GM13976 (cell line): ENCODE measurements around the gene CRYBA4.

ENCODE experiments used
- DNase-seq: peaks from one replicate; pipeline ENCODE4 v3.0.0; 2012; ENCODE audit warnings: low spot score
- in situ Hi-C: fragments of 300-500 bp; cut with MboI; formaldehyde crosslinking; loops from one replicate; pipeline ENCODE4 v1.12.0; 2022; ENCODE audit warnings: low sequenced_read_pairs, mixed read lengths, inconsistent platforms; ENCODE audit not compliant: unreplicated experiment
- TF ChIP-seq, protein P1 (sequence below): IDR thresholded peaks from 2 replicates; pipeline ENCODE4 v1.5.1; 2012; ENCODE audit warnings: borderline replicate concordance, mild to moderate bottlenecking; ENCODE audit not compliant: insufficient read depth; ENCODE audit errors: extremely low read depth, missing control alignments, control extremely low read depth

The CRYBA4 gene

DNA sequence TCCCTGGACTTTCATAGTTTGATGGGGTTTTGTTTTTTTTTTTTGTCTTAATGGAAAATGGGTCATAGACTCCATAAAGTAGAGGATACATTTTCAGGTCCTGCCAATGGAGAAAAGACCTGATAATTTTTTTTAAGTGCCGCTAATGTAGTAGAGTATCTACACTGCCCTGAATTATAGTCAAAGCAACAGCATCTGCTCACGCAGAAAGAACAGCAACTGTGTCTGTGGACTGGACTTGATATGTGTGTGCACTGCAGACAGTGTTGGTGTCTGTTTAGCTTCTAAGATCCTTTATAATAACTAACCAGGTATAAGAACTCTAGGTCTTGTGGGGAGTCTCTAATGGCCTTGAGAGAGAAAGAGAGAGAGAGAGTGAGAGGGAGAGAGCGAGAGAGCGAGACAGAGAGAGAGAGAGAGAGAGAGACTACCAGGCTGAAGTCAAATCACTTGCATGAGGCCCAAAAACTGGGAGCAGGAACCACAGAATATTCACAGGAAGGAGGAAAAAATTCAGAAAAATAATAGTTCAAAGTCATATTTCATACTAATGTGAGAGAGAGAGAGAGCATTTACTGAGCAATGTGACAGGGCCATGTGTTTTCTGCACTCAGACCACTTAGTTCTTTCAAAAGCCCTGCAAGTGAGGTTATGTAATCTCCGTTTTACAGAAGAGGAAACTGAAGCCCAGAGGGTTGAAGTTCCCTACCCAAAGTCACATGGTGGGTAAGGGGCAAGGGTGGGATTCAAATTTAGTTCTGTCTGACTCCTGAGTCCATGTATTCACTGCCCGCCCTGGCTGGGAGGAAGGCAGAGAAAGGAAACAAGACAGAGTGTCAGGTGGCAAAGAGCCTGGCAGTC is 27.0 kb downstream of the CRYBA4 start:
- in situ Hi-C loops, result no loop called here
- no peak for DNase-seq

DNA sequence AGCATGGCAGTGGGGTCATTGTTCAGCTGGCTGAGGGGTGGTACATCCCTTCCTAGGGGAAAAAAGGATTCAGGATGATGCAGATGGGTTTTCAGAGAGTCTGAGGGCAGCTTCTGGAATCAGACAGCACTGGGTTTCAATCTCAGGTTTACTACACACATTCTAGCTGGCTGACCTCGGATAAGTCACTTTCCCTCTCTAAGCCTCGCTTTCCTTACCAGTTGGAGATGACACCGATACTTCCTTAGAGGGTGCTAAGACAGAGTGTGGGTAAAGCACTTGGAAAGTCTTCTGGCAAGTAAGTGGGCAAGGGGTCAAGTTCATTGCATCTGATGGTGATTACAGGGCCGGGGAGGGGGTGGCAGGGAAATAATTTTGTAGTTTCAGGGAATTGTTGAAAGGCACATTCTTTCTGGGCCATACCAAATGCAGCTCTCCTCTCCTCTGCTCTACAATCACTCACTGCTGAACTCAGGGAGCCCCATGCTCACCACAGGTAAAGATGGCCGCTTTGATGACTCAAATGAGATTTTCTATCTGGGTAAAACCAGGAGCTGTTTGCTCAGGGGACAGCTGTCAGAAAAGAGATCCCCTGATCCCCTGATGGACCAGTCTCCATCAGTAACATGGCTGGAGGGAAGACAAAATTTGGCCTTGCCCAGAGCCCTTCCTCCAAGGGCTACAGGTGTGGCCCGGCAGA is 29.1 kb downstream of the CRYBA4 start:
- in situ Hi-C loops, result no loop called here
- TF ChIP-seq, protein P1, sequence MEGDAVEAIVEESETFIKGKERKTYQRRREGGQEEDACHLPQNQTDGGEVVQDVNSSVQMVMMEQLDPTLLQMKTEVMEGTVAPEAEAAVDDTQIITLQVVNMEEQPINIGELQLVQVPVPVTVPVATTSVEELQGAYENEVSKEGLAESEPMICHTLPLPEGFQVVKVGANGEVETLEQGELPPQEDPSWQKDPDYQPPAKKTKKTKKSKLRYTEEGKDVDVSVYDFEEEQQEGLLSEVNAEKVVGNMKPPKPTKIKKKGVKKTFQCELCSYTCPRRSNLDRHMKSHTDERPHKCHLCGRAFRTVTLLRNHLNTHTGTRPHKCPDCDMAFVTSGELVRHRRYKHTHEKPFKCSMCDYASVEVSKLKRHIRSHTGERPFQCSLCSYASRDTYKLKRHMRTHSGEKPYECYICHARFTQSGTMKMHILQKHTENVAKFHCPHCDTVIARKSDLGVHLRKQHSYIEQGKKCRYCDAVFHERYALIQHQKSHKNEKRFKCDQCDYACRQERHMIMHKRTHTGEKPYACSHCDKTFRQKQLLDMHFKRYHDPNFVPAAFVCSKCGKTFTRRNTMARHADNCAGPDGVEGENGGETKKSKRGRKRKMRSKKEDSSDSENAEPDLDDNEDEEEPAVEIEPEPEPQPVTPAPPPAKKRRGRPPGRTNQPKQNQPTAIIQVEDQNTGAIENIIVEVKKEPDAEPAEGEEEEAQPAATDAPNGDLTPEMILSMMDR, result no peak
- no peak for DNase-seq

More for the DNA sequence above, 27.0 kb downstream of the CRYBA4 start:
- TF ChIP-seq, protein P1, result no peak

DNA sequence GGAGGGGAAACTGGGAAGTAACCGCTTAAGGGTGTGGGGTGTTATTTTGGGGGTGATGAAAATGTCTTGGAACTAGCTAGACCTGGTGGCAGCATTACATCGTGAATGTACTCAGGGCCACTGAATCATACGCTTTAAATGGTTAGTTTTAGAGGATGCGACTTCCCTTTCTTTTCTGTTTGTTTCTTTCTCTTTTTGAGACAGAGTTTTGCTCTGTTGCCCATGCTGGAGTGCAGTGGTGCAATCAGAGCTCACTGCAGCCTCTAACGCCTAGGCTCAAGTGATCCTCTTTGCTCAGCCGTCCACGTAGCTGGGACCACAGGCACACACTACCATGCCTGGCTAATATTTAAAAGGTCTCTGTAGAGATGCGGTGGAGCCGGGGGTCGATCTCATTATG is 30.1 kb downstream of the CRYBA4 start:
- DNase-seq, result no peak
- in situ Hi-C loops, result no loop called here
- TF ChIP-seq, protein P1, result no peak

DNA sequence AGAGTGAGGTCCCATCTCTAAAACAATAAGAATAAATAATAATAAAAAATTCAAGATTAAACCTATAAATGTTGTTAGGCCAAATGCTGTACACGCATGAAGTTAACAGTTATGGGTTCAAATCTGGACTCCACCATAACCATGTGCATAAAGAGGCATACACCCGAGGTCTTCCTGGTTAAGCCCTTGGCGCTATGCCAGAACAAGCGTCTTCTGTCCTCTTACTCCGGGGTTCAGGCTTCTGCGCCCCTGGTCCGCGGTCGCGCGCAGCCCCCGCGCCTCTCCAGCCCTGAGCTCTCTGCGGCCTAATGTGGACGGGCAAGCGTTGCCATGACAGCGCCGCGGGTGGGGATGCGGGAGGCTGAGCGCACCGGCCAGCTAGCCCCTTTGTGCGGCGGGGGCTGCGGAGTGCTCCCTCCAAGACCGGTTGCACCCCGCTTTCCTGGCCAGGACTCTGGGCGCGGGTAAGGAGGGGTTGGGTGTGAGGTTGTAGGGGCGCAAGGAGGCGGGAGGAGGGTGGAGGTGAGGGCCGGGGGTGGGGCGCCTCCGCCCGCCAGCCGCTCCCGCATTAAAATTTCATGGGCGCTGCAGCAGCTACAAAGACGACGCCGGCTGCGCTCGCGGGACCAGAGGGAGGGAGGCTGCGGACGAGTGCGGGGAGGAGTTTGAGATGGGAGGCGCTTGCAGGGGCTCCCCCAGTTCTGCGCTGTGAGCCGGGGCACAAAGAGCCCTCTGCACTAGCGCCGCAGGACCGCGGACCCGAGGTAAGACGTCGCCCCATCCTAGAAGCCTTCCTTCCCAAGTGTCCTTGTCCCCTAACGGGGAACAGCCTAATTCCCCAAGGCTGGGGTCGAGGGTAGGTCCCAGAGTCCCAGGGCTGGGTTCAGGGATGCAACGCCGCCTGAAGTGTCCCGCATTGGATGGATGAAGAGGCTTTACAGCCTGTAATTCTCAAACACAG is 35.4 kb downstream of the CRYBA4 start, which contains the start of gene MIAT:
MIAT (plus strand) TSS at position 698 of the 961 bp plus-strand sequence.
- DNase-seq, result peak; percentile 89
- TF ChIP-seq, protein P1, result no peak
- in situ Hi-C loops, result no loop called here

DNA sequence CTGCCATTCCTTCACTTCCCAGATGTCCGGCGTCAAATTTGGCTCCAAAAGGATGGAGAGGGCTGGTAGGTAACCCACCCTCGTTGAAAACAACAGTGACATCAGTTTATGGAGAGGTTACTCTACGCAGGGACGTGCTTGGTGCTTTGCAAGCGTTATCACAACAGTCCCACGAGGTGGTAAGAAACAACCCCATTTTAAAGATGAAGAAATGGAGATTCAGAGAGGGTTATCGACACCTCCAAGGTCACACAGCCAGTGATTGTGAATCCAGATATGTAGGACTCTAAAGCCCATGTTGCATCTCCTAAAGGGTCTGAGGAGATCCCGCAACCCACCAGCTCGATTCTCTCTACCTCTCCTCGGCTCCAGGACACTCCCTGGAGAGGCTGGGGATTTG is 36.4 kb downstream of the CRYBA4 start:
- peak; percentile 41 for DNase-seq
- in situ Hi-C loops, result no loop called here
- TF ChIP-seq, protein P1, result no peak
